ENCODE data around the gene ALOX15.
"Not testable (repeated sequence)": the region's sequence is repeated elsewhere in the genome, so short reads cannot be mapped to it uniquely, and the experiment has no call there.

ALOX15 gene

GRCh38 chr17:4592240-4593005, 49.1 kb downstream of the ALOX15 start:
- no peak for DNase-seq

- DNase-seq, result no peak
Measured at GRCh38 chr17:4591529-4591928, 49.9 kb downstream of the ALOX15 start.

GRCh38 chr17:4590981-4591453, 50.5 kb downstream of the ALOX15 start:
- DNase-seq, result no peak

GRCh38 chr17:4590042-4590441, 51.4 kb downstream of the ALOX15 start:
- DNase-seq, result not testable (repeated sequence)

GRCh38 chr17:4588898-4589625, 52.4 kb downstream of the ALOX15 start:
- no peak for DNase-seq

GRCh38 chr17:4588391-4588790, 53.1 kb downstream of the ALOX15 start:
- DNase-seq, result no peak

- DNase-seq, result no peak
Measured at GRCh38 chr17:4587803-4588202, 53.7 kb downstream of the ALOX15 start.

GRCh38 chr17:4587195-4587594, 54.3 kb downstream of the ALOX15 start:
- no peak for DNase-seq

- DNase-seq, result no peak
Measured at GRCh38 chr17:4586043-4586442, 55.4 kb downstream of the ALOX15 start.

GRCh38 chr17:4585638-4585994, 55.9 kb downstream of the ALOX15 start:
- DNase-seq, result no peak

- DNase-seq, result no peak
Measured at GRCh38 chr17:4584917-4585637, 56.4 kb downstream of the ALOX15 start.

GRCh38 chr17:4584101-4584916, 57.2 kb downstream of the ALOX15 start, which contains the start of gene SMTNL2:
Gene SMTNL2, plus strand, starts transcription at chr17:4584529. Its CDS starts 77 bp downstream, at chr17:4584606.
- DNase-seq, result no peak

- DNase-seq, result no peak
Measured at GRCh38 chr17:4583782-4584100, 57.7 kb downstream of the ALOX15 start.

GRCh38 chr17:4583206-4583605, 58.3 kb downstream of the ALOX15 start:
- no peak for DNase-seq

GRCh38 chr17:4582691-4583090, 58.8 kb downstream of the ALOX15 start:
- no peak for DNase-seq

- no peak for DNase-seq
Measured at GRCh38 chr17:4582101-4582501, 59.4 kb downstream of the ALOX15 start.
